ENCODE measurements around the gene PLCL1. TPM values are rescaled to one million over a fixed set of nuclear protein-coding genes. Genes with fewer than 3 reads are reported as not detected.

PLCL1 gene
- polyA plus RNA-seq, 3 donors, result 15.3 to 20.8 (median 16.6) TPM

GRCh38 chr2:197908156-197908555, 103.8 kb downstream of the PLCL1 start:
- DNase-seq (ENCODE audit: extremely low read depth in 1 of 11, low read depth in 9 of 11, low spot score in 4 of 11), result no peak

GRCh38 chr2:197908990-197909776, 104.8 kb downstream of the PLCL1 start:
- DNase-seq (ENCODE audit: extremely low read depth in 1 of 11, low read depth in 9 of 11, low spot score in 4 of 11), result no peak

- peak in 1 of 11 donors; percentile 41 for DNase-seq (ENCODE audit: extremely low read depth in 1 of 11, low read depth in 9 of 11, low spot score in 4 of 11)
Observed at GRCh38 chr2:197911667-197912066, 107.3 kb downstream of the PLCL1 start.

GRCh38 chr2:197913084-197913483, 108.7 kb downstream of the PLCL1 start:
- DNase-seq (ENCODE audit: extremely low read depth in 1 of 11, low read depth in 9 of 11, low spot score in 4 of 11), result no peak

- no peak for DNase-seq (ENCODE audit: extremely low read depth in 1 of 11, low read depth in 9 of 11, low spot score in 4 of 11)
Observed at GRCh38 chr2:197914778-197915177, 110.4 kb downstream of the PLCL1 start.

GRCh38 chr2:197915548-197916265, 111.3 kb downstream of the PLCL1 start:
- DNase-seq (ENCODE audit: extremely low read depth in 1 of 11, low read depth in 9 of 11, low spot score in 4 of 11), result no peak

- no peak for DNase-seq (ENCODE audit: extremely low read depth in 1 of 11, low read depth in 9 of 11, low spot score in 4 of 11)
Observed at GRCh38 chr2:197919487-197919886, 115.1 kb downstream of the PLCL1 start.

GRCh38 chr2:197920088-197920487, 115.7 kb downstream of the PLCL1 start:
- DNase-seq (ENCODE audit: extremely low read depth in 1 of 11, low read depth in 9 of 11, low spot score in 4 of 11), result no peak

GRCh38 chr2:197920592-197921201, 116.3 kb downstream of the PLCL1 start:
- DNase-seq (ENCODE audit: extremely low read depth in 1 of 11, low read depth in 9 of 11, low spot score in 4 of 11), result no peak

GRCh38 chr2:197924483-197924882, 120.1 kb downstream of the PLCL1 start:
- no peak for DNase-seq (ENCODE audit: extremely low read depth in 1 of 11, low read depth in 9 of 11, low spot score in 4 of 11)

- DNase-seq (ENCODE audit: extremely low read depth in 1 of 11, low read depth in 9 of 11, low spot score in 4 of 11), result no peak
Observed at GRCh38 chr2:197925204-197925603, 120.8 kb downstream of the PLCL1 start.

- DNase-seq (ENCODE audit: extremely low read depth in 1 of 11, low read depth in 9 of 11, low spot score in 4 of 11), result no peak
Observed at GRCh38 chr2:197925976-197926375, 121.6 kb downstream of the PLCL1 start.

- no peak for DNase-seq (ENCODE audit: extremely low read depth in 1 of 11, low read depth in 9 of 11, low spot score in 4 of 11)
Observed at GRCh38 chr2:197926673-197927072, 122.3 kb downstream of the PLCL1 start.

GRCh38 chr2:197927994-197928393, 123.6 kb downstream of the PLCL1 start:
- no peak for DNase-seq (ENCODE audit: extremely low read depth in 1 of 11, low read depth in 9 of 11, low spot score in 4 of 11)

- DNase-seq (ENCODE audit: extremely low read depth in 1 of 11, low read depth in 9 of 11, low spot score in 4 of 11), result no peak
Observed at GRCh38 chr2:197929008-197929885, 124.9 kb downstream of the PLCL1 start.

- no peak for DNase-seq (ENCODE audit: extremely low read depth in 1 of 11, low read depth in 9 of 11, low spot score in 4 of 11)
Observed at GRCh38 chr2:197929886-197930227, 125.5 kb downstream of the PLCL1 start.

- DNase-seq (ENCODE audit: extremely low read depth in 1 of 11, low read depth in 9 of 11, low spot score in 4 of 11), result no peak
Observed at GRCh38 chr2:197930570-197931278, 126.3 kb downstream of the PLCL1 start.

GRCh38 chr2:197931661-197932312, 127.4 kb downstream of the PLCL1 start:
- no peak for DNase-seq (ENCODE audit: extremely low read depth in 1 of 11, low read depth in 9 of 11, low spot score in 4 of 11)
